Tibial nerve (tissue), 4 donors: ENCODE results near the gene DAP.
"Not testable (repeated sequence)": the region's sequence is repeated elsewhere in the genome, so short reads cannot be mapped to it uniquely, and the experiment has no call there.

Source experiments
- EP300 ChIP-seq, 2 donors: sonication (generic); formaldehyde crosslinking; IDR thresholded peaks; one replicate each; pipeline ENCODE4 v1.6.1; 2017; ENCODE audit warnings: antibody characterized with exemption in 2 of 2, mild to moderate bottlenecking in 1 of 2
- TF ChIP-seq, protein P1 (sequence below), 5 experiments: fragments of 200-600 bp in 3 of 5; fragments of 450-650 bp in 2 of 5; sonication (generic) in 3 of 5; IDR thresholded peaks; one replicate each; pipeline ENCODE4 v1.5.1; 2016 to 2019; ENCODE audit warnings: antibody characterized with exemption in 5 of 5, mild to moderate bottlenecking in 3 of 5, moderate library complexity in 2 of 5

DNA sequence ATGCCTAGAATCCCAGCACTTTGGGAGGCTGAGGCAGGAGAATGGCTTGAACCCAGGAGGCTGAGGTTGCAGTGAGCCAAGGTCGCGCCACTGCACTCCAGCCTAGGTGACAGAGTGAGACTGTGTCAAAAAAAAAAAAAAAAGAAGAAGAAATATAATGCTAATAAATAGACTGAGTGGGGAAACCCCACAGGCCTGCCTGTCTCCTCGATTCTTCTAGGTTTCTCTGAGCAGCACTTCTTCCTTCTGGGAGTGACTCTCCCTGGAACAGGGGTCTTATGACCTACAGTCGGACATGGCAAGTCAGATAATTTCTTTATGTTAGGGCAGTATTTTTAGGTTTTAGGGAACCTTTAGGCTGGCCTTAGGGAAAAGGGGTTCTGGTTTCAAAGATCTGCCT is 130.3 kb downstream of the DAP start:
- TF ChIP-seq, protein P1, sequence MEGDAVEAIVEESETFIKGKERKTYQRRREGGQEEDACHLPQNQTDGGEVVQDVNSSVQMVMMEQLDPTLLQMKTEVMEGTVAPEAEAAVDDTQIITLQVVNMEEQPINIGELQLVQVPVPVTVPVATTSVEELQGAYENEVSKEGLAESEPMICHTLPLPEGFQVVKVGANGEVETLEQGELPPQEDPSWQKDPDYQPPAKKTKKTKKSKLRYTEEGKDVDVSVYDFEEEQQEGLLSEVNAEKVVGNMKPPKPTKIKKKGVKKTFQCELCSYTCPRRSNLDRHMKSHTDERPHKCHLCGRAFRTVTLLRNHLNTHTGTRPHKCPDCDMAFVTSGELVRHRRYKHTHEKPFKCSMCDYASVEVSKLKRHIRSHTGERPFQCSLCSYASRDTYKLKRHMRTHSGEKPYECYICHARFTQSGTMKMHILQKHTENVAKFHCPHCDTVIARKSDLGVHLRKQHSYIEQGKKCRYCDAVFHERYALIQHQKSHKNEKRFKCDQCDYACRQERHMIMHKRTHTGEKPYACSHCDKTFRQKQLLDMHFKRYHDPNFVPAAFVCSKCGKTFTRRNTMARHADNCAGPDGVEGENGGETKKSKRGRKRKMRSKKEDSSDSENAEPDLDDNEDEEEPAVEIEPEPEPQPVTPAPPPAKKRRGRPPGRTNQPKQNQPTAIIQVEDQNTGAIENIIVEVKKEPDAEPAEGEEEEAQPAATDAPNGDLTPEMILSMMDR (IDR thresholded peaks at IDR 0.05): not testable (repeated sequence)
- TF ChIP-seq EP300 (IDR thresholded peaks at IDR 0.05): not testable (repeated sequence)
